Measurements from ENCODE around the gene KNOP1.
A peak's percentile ranks its signal among the peaks of the same experiment; 100 is the strongest.
"Not testable (repeated sequence)": the region's sequence is repeated elsewhere in the genome, so short reads cannot be mapped to it uniquely, and the experiment has no call there.

The KNOP1 gene

DNA sequence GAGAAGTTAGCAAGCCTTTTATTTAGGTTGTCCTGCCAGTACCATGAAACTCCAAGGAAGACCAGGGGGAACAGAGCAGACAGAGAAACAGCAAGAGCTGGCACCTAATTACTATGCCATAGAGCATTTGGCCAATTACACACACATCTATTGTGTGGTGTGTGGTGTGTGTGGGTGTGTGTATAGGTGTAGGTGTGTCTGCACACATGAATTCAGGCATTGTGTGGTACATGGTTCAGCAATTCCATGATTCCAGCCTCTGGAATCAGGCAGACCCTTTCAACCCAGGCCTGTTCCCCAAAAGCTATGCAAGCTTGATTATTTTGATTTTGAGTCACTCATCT lies 25.8 kb upstream of the KNOP1 start:
- no peak for DNase-seq (ENCODE audit: low spot score)

GRCh38 chr16:19741354-19741753 lies 23.3 kb upstream of the KNOP1 start:
- DNase-seq (ENCODE audit: low spot score): no peak

DNA sequence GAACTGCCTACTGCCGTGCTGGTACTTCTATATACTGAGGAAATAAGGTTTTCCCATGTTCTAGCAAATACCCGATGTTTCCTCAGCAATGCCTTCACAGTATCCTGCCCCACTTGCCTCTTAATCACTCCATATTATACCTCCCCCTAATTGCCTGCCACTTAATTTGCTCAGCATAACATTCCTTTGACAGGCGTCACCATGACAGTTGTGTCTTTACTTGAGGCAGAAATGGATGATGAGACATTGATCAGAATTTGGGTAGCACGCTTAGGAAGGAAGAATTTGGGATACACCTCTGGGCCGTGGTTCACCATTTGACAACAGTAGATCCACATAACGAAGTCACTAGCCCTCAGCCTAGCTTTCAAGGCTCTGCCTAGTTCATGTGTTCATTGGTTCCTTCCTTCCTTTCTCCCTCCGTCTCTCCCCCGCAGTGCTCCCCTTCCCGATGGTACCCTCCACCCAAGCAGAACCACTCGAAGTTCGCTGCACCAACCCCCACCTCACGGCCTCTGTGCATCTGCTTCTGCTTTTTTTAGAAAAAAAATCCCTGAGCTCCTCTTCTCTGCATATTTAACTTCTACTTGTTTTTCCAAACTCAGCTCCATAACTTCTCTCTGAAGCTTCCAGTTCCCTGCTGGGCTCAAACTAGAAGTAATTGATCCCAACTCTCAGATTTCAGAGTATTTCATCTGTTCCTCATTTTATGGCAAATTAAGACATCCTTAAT lies 19.4 kb upstream of the KNOP1 start:
- no peak for DNase-seq (ENCODE audit: low spot score)

- no peak for DNase-seq (ENCODE audit: low spot score)
Measured at GRCh38 chr16:19735074-19735867, 17.2 kb upstream of the KNOP1 start.

DNA sequence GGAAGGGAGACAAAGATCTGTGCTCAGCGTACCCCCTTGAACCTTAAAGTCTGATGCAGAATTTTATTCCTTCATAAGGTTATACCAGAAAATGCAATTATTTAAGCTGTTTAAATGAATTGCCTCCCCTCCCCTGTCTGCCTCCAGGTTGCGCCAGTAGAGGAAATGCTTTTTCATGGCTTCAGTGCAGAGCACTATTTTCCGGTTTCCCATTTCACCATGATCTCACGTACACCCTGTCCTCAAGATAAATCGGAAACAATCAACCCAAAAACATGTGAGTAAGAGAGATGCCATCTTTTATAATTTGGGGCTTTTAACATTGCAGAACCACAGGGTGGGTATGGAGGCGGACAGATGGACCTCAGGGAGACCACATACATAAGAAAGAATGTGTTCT lies 15.5 kb upstream of the KNOP1 start:
- DNase-seq (ENCODE audit: low spot score): no peak

- no peak for DNase-seq (ENCODE audit: low spot score)
Measured at GRCh38 chr16:19728636-19728965, 10.6 kb upstream of the KNOP1 start.

GRCh38 chr16:19722981-19723380 lies 5.0 kb upstream of the KNOP1 start:
- no peak for DNase-seq (ENCODE audit: low spot score)

DNA sequence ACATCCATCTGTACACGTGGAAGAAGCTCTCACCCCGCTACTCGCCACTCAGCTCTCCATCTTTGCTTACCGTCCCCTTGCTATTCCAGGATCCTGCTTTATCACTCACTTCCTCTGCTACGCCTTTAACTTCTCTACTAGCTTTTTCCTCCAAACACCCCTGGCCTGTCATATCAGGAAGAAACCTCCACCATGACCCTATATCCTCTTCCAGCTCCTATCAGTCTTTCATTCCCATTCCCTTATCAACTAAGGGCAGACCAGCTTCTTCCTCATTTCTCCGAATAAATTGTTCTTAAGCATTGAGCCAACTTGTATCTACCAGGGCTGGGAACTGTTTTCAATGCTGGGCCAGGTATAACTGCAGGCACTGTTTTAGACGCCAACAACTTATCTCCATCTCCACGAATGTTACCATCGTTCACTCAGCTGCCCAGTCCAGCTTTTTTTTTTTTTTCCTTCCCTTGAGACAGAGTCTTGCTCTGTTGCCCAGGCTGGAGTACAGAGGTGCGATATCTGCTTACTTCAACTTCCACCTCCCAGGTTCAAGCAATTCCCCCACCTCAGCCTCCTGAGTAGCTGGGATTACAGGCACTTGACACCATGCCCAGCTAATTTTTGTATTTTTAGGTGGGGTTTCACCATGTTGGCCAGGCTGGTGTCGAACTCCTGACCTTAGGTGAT lies 4.4 kb upstream of the KNOP1 start:
- no peak for DNase-seq (ENCODE audit: low spot score)

DNA sequence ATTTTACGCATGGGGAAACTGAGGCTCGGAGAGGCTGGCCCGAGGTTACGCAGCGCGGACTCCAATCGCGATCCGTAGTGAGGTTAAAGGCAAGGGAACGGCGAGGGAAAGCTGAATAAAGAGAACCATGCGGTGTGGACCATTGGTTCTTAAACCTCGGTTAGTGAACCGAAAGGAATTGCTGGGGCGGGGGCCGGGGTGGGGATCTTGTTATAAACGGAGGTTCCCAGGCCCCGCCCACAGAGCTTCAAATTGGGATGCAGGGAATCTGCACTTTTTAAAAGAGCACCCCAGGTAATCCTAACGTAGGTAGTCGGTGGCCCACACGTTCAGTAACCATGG lies 568 bp upstream of the KNOP1 start:
- no peak for DNase-seq (ENCODE audit: low spot score)

DNA sequence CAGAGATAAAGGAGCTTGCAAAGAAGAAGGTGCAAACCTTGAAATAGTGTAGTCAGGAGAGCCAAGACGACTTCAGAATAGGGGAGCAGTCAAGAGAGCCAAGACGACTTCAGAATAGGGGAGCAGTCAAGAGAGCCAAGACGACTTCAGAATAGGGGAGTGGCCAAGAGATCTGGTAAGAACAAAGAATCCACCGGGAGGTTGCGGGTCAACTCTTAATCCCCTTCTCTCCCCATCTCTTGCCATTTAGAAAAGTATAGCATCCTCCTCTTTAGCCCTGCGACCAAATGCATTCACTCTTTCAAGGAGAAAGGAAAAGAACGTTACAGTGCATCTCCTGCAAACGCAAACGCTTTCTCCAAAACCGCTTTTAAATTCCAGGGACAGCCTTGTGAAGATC lies 713 bp downstream of the KNOP1 start:
- DNase-seq (ENCODE audit: low spot score): peak; percentile 31

- not testable (repeated sequence) for DNase-seq (ENCODE audit: low spot score)
Measured at GRCh38 chr16:19716728-19717127, 1.3 kb downstream of the KNOP1 start.

GRCh38 chr16:19716183-19716582 lies 1.8 kb downstream of the KNOP1 start:
- DNase-seq (ENCODE audit: low spot score): no peak

- DNase-seq (ENCODE audit: low spot score): no peak
Measured at GRCh38 chr16:19715566-19715965, 2.5 kb downstream of the KNOP1 start.

DNA sequence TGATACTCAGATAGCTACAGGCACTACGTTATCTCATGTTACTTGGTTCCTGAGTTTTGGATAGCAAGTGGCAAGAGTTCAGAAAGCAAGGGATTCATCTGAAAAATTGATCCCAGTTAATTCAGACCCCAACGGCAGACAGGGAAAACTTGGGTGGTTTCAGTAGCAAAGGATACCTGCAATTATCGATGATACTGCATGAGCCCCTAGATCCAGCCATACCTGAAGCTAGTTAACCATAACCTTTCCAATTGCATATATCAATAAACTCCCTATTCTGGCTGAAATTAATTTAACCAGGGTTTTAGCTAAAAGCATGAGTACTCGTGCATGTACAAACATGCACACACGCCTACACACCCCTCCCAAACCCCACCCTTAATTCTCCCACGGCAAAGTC lies 4.3 kb downstream of the KNOP1 start:
- no peak for DNase-seq (ENCODE audit: low spot score)

GRCh38 chr16:19712418-19713058 lies 5.5 kb downstream of the KNOP1 start:
- DNase-seq (ENCODE audit: low spot score): no peak

- no peak for DNase-seq (ENCODE audit: low spot score)
Measured at GRCh38 chr16:19711643-19712042, 6.4 kb downstream of the KNOP1 start.

GRCh38 chr16:19710991-19711545 lies 7.0 kb downstream of the KNOP1 start:
- DNase-seq (ENCODE audit: low spot score): no peak

GRCh38 chr16:19710191-19710908 lies 7.7 kb downstream of the KNOP1 start:
- no peak for DNase-seq (ENCODE audit: low spot score)

- DNase-seq (ENCODE audit: low spot score): no peak
Measured at GRCh38 chr16:19709381-19710136, 8.5 kb downstream of the KNOP1 start.

GRCh38 chr16:19708296-19709205 lies 9.5 kb downstream of the KNOP1 start:
- no peak for DNase-seq (ENCODE audit: low spot score)
